Large intestine (tissue), 3 donors: Measurements from ENCODE around the gene MYO19. TPM values are rescaled to one million over a fixed set of nuclear protein-coding genes. Genes with fewer than 3 reads are reported as not detected.

Experiments
- DNase-seq, 2 donors: peaks; one replicate each; pipeline versions ENCODE4 v3.0.0 to v3.0.0-alpha.2; 2013
- H3K27ac ChIP-seq: one replicate; pipeline ENCODE4 v1.5.1; 2013; ENCODE audit warnings: low read length
- H3K27me3 ChIP-seq: 2 replicates; pipeline ENCODE4 v1.6.1; 2013; ENCODE audit warnings: low read length; ENCODE audit not compliant: control insufficient read depth, insufficient read depth
- H3K36me3 ChIP-seq: 2 replicates; pipeline ENCODE4 v1.6.1; 2013; ENCODE audit warnings: low read length; ENCODE audit not compliant: control insufficient read depth, insufficient read depth
- H3K4me1 ChIP-seq: one replicate; pipeline ENCODE4 v1.6.1; 2013; ENCODE audit warnings: low read length; ENCODE audit not compliant: control insufficient read depth, insufficient read depth
- H3K4me3 ChIP-seq: one replicate; pipeline ENCODE4 v1.5.1; 2013; ENCODE audit warnings: low read length
- H3K9me3 ChIP-seq: one replicate; pipeline ENCODE4 v1.6.1; 2013; ENCODE audit warnings: mild to moderate bottlenecking, low read depth, low read length, moderate library complexity; ENCODE audit not compliant: control insufficient read depth
- WGBS: methylation state at CpG from one replicate; pipeline ENCODE4 v1.1.5; 2013; ENCODE audit warnings: low lambda C conversion rate; ENCODE audit not compliant: insufficient coverage; 5-methylcytosine and 5-hydroxymethylcytosine counted together
- polyA plus RNA-seq: library from polyadenylated mRNA; unstranded; fragments of 120-200 nt; gene quantifications from one replicate; pipeline ENCODE4 v1.2.1, GENCODE V29; 2013

Gene MYO19
- polyA plus RNA-seq, 1 donor, result 60.0 TPM

DNA sequence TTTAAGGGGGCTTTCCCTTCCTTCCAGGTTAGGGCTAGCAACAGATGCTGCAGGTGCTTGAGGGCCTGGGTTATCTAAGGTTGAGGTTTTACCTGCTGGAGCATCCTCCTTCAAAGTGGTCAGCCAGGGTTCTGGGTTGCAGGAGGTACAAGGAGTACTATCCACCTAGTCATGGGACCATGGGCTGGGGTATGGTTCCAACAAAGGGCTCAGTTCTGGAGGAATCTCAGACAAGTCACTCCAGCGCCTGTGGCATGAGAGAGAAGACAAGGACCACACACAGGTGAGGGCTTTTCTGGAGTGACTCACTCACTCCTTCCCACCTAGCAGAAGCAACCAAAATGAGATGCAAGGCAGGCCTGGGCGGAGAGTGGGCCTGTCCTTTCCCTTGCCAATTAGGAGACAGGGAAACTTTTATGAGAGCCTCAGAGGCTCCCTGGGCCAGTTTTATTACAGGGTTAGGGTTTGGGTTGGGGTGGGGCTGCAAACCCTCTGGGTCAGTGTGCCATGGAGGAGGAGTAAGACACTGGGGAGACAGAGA, 2.2 kb downstream of the MYO19 start:
- Histone ChIP-seq H3K36me3 (peaks cover 55% of the 10 kb centered on the region), H3K27me3 (no peaks in the 10 kb centered on the region), H3K4me1 (peaks cover 8% of the 10 kb centered on the region), H3K4me3 (no peak overlapping the region), H3K9me3 (no peaks in the 10 kb centered on the region), H3K27ac (no peak overlapping the region)
- WGBS, result no CpG with 5 or more reads among the region's 2 CpGs
- no peak for DNase-seq

DNA sequence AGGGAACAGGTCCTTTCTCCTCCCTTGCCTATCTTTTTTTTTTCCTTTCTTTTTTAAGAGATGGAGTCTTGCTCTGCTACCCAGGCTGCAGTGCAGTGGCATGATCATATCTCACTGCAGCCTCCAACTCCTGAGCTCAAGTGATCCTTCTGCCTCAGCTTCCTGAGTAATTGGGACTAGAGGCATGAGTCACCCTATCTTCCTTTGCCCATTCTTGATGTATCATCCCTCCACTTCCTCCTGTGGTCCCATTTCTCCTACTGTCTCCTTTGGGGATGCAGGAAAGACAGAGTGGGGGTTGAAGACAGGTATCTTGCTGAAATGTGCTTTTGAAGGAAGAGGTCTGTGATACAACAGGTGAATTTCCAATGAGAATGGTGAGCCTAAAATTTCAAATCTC, 5.5 kb downstream of the MYO19 start:
- H3K9me3 ChIP-seq, result no peaks in the 10 kb centered on the region
- H3K27me3 ChIP-seq, result no peaks in the 10 kb centered on the region
- no peak for DNase-seq
- peaks cover 77% of the 10 kb centered on the region for H3K36me3 ChIP-seq
- H3K27ac ChIP-seq, result no peak overlapping the region
- H3K4me3 ChIP-seq, result no peak overlapping the region
- peaks cover 8% of the 10 kb centered on the region for H3K4me1 ChIP-seq

DNA sequence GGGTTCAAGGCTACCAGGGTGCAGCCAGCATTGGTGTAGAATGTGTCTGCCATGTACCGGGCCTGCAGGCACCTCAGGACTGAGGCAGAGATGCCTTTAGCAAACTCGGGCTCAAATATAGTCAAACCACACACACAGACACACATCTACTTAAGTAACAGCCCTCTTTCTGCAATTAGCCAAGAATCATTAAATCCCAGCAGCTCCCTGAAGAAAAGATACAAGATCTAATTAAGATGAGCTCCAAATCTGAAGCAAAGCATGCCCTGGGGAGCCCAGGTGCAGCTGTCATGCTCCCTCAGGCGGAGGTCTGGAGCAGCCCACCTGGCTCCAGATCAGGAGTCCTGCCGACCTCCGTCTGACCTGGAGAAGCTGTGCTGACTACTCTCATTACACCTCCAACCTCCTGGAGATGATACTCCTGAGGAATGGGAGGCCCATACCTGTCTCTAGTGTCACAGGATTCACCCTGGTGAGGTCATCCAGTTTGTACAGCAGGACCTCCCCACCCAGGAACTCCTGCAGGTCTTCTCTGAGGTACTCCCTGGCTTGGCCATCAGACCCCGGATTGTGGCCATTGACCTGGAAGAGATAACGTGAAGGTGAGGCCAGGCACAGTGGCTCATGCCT, 6.9 kb downstream of the MYO19 start:
- H3K9me3 ChIP-seq, result no peaks in the 10 kb centered on the region
- peaks cover 78% of the 10 kb centered on the region for H3K36me3 ChIP-seq
- no peak overlapping the region for H3K27ac ChIP-seq
- no peak overlapping the region for H3K4me3 ChIP-seq
- H3K27me3 ChIP-seq, result no peaks in the 10 kb centered on the region
- no peaks in the 10 kb centered on the region for H3K4me1 ChIP-seq
- no peak for DNase-seq
- no CpG with 5 or more reads among the region's 7 CpGs for WGBS

- peaks cover 64% of the 10 kb centered on the region for H3K36me3 ChIP-seq
- H3K4me1 ChIP-seq, result no peaks in the 10 kb centered on the region
- H3K9me3 ChIP-seq, result no peaks in the 10 kb centered on the region
- H3K4me3 ChIP-seq, result no peak overlapping the region
- DNase-seq, result no peak
- no peak overlapping the region for H3K27ac ChIP-seq
- no peaks in the 10 kb centered on the region for H3K27me3 ChIP-seq
- WGBS, result 100% methylated on average over 1 of the region's 6 CpGs
Observed at GRCh38 chr17:36525888-36526287, 8.8 kb downstream of the MYO19 start.

GRCh38 chr17:36525113-36525512, 9.6 kb downstream of the MYO19 start:
- Histone ChIP-seq H3K27me3 (no peaks in the 10 kb centered on the region), H3K4me3 (no peak overlapping the region), H3K9me3 (no peaks in the 10 kb centered on the region), H3K4me1 (no peaks in the 10 kb centered on the region), H3K27ac (no peak overlapping the region), H3K36me3 (peaks cover 64% of the 10 kb centered on the region)
- WGBS, result no CpG with 5 or more reads among the region's 2 CpGs
- DNase-seq, result no peak

- Histone ChIP-seq H3K27ac (no peak overlapping the region), H3K36me3 (peaks cover 58% of the 10 kb centered on the region), H3K4me1 (no peaks in the 10 kb centered on the region), H3K9me3 (no peaks in the 10 kb centered on the region), H3K4me3 (no peak overlapping the region), H3K27me3 (no peaks in the 10 kb centered on the region)
- no CpG with 5 or more reads among the region's 4 CpGs for WGBS
- DNase-seq, result no peak
Observed at GRCh38 chr17:36524428-36524876, 10.2 kb downstream of the MYO19 start.

DNA sequence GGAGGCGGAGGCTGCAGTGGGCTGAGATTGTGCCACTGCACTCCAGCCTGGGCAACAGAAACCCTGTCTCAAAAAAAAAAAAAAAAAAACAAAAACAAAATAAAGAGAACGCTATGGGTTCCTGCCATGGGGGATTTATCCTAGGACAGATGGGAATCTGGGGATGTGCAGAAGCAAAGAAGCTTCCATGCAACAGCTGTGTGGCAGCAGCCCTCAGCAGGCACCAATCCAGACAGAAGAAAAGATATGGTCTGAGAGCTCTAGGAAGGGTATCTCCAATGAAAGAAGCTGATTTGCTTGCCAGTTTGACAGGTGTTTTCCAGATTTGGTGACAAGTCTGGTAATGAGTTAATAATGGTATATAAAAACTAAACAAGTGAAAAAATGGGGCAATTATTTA, 11.6 kb downstream of the MYO19 start:
- H3K9me3 ChIP-seq, result no peaks in the 10 kb centered on the region
- WGBS, result no CpG with 5 or more reads among the region's 2 CpGs
- H3K27me3 ChIP-seq, result no peaks in the 10 kb centered on the region
- no peak overlapping the region for H3K27ac ChIP-seq
- no peak overlapping the region for H3K4me3 ChIP-seq
- no peaks in the 10 kb centered on the region for H3K4me1 ChIP-seq
- DNase-seq, result no peak
- peaks cover 48% of the 10 kb centered on the region for H3K36me3 ChIP-seq

GRCh38 chr17:36515837-36516236, 18.8 kb downstream of the MYO19 start:
- Histone ChIP-seq H3K9me3 (no peaks in the 10 kb centered on the region), H3K27ac (no peak overlapping the region), H3K4me3 (no peak overlapping the region), H3K36me3 (peaks cover 49% of the 10 kb centered on the region), H3K27me3 (no peaks in the 10 kb centered on the region), H3K4me1 (no peaks in the 10 kb centered on the region)
- no CpG with 5 or more reads among the region's 4 CpGs for WGBS
- no peak for DNase-seq

- H3K4me3 ChIP-seq, result no peak overlapping the region
- no peak overlapping the region for H3K27ac ChIP-seq
- WGBS, result no CpG with 5 or more reads among the region's 3 CpGs
- H3K36me3 ChIP-seq, result peaks cover 53% of the 10 kb centered on the region
- H3K9me3 ChIP-seq, result no peaks in the 10 kb centered on the region
- no peaks in the 10 kb centered on the region for H3K4me1 ChIP-seq
- H3K27me3 ChIP-seq, result no peaks in the 10 kb centered on the region
- DNase-seq, result no peak
Observed at GRCh38 chr17:36514856-36515255, 19.8 kb downstream of the MYO19 start.

- DNase-seq, result no peak
- Histone ChIP-seq H3K27ac (no peak overlapping the region), H3K36me3 (peaks cover 68% of the 10 kb centered on the region), H3K4me3 (no peak overlapping the region), H3K4me1 (no peaks in the 10 kb centered on the region), H3K27me3 (no peaks in the 10 kb centered on the region), H3K9me3 (no peaks in the 10 kb centered on the region)
- WGBS, result 100% methylated on average over 1 of the region's 5 CpGs
Observed at GRCh38 chr17:36512641-36513040, 22.0 kb downstream of the MYO19 start.

DNA sequence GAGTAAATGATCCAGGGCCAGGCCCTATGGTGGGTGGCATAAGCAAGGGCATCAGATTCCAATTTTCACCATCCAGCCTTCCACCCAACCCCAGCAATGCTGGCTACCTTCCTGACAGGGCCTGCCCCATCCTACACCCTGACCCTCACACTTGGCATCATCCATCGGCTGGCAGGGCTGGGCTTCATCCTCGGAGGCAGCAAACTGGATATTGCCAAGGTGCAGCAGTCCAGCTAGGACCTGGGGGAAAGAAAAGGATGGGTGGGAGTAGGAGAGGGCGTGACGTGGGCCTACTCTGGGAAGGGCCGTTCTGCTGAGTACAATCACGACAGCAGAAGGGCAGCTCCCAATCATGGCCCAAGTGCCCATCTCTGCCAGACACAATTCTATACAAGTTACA, 23.5 kb downstream of the MYO19 start:
- H3K4me3 ChIP-seq, result no peak overlapping the region
- no peaks in the 10 kb centered on the region for H3K9me3 ChIP-seq
- DNase-seq, result no peak
- H3K4me1 ChIP-seq, result no peaks in the 10 kb centered on the region
- no peaks in the 10 kb centered on the region for H3K27me3 ChIP-seq
- peaks cover 78% of the 10 kb centered on the region for H3K36me3 ChIP-seq
- H3K27ac ChIP-seq, result no peak overlapping the region
- no CpG with 5 or more reads among the region's 6 CpGs for WGBS
